IMR-90 (cell line): ENCODE measurements around the gene DNM2. TPM values are rescaled to one million over a fixed set of nuclear protein-coding genes. Genes with fewer than 3 reads are reported as not detected.

Source experiments
- ATAC-seq: fragments of 200-7000 bp; cut with Tn5 transposase; 2 replicates; pipeline ENCODE4 v1.9.1; 2020; ENCODE audit warnings: low read depth, mild to moderate bottlenecking, moderate library complexity
- BruUV-seq: library from RNA; stranded (reverse); fragments of 400-500 nt; replicated peaks from 2 replicates; lab custom pipeline; 2021; lab: Mats Ljungman, UMichigan
- CTCF ChIA-PET: fragments of 300-600 bp; formaldehyde crosslinking; extraction: SDS; loops from one replicate; lab custom pipeline; 2021; ENCODE audit warnings: antibody characterized with exemption; lab: Yijun Ruan, JAX
- POLR2A ChIA-PET: fragments of 300-600 bp; sonication (Branson Sonifier 250); formaldehyde crosslinking; loops from one replicate; lab custom pipeline; 2022; ENCODE audit warnings: antibody characterized with exemption; ENCODE audit not compliant: unreplicated experiment; lab: Charles Lee
- DNase-seq: peaks from one replicate; pipeline ENCODE4 v3.0.0; 2013
- H2AFZ ChIP-seq: replicated peaks from 2 replicates; pipeline ENCODE3; 2013; ENCODE audit warnings: low read length, mild to moderate bottlenecking; ENCODE audit not compliant: poor library complexity
- H2AK5ac ChIP-seq: 2 replicates; pipeline ENCODE4 v1.6.1; 2013; ENCODE audit warnings: low read depth, low read length, inconsistent platforms
- H2AK9ac ChIP-seq: replicated peaks from 2 replicates; pipeline ENCODE3; 2013; ENCODE audit warnings: mild to moderate bottlenecking, low read depth, low read length, moderate library complexity; ENCODE audit not compliant: poor library complexity
- H2BK120ac ChIP-seq: 2 replicates; pipeline ENCODE4 v1.6.1; 2013; ENCODE audit warnings: low read depth, low read length, inconsistent platforms
- H2BK15ac ChIP-seq: 3 replicates; pipeline ENCODE4 v1.6.1; 2013; ENCODE audit warnings: low read depth, low read length, inconsistent platforms
- H2BK20ac ChIP-seq: 2 replicates; pipeline ENCODE4 v1.6.1; 2013; ENCODE audit warnings: low read depth, mild to moderate bottlenecking, inconsistent platforms, low read length, moderate library complexity
- H2BK5ac ChIP-seq: 2 replicates; pipeline ENCODE4 v1.6.1; 2013; ENCODE audit warnings: mild to moderate bottlenecking, low read depth, low read length, inconsistent platforms; ENCODE audit not compliant: poor library complexity, severe bottlenecking
- H3K14ac ChIP-seq: replicated peaks from 2 replicates; pipeline ENCODE4 v1.6.1; 2013; ENCODE audit warnings: low read depth, low read length, inconsistent platforms
- H3K18ac ChIP-seq: 2 replicates; pipeline ENCODE4 v1.6.1; 2013; ENCODE audit warnings: low read depth, low read length, control low read depth
- H3K23ac ChIP-seq: 2 replicates; pipeline ENCODE4 v1.6.1; 2013; ENCODE audit warnings: low read depth, low read length, inconsistent platforms
- H3K27ac ChIP-seq: 2 replicates; pipeline ENCODE4 v1.5.1; 2013; ENCODE audit warnings: mild to moderate bottlenecking, control low read depth, low read length; ENCODE audit not compliant: insufficient read depth
- H3K27me3 ChIP-seq: 2 replicates; pipeline ENCODE4 v1.6.1; 2013; ENCODE audit warnings: low read length; ENCODE audit not compliant: control insufficient read depth, insufficient read depth
- H3K36me3 ChIP-seq: 2 replicates; pipeline ENCODE4 v1.6.1; 2013; ENCODE audit warnings: low read length, mixed read lengths; ENCODE audit not compliant: control insufficient read depth, insufficient read depth
- H3K4ac ChIP-seq: 2 replicates; pipeline ENCODE4 v1.6.1; 2013; ENCODE audit warnings: low read depth, low read length, inconsistent platforms
- H3K4me1 ChIP-seq: 2 replicates; pipeline ENCODE4 v1.6.1; 2013; ENCODE audit warnings: low read length, mixed read lengths; ENCODE audit not compliant: control insufficient read depth, insufficient read depth
- H3K4me2 ChIP-seq: 2 replicates; pipeline ENCODE4 v1.6.1; 2013; ENCODE audit warnings: low read depth, mild to moderate bottlenecking, control low read depth, low read length, moderate library complexity
- H3K4me3 ChIP-seq: 2 replicates; pipeline ENCODE4 v1.5.1; 2013; ENCODE audit warnings: low read depth, mild to moderate bottlenecking, control low read depth, low read length, moderate library complexity; ENCODE audit not compliant: insufficient read depth
- H3K56ac ChIP-seq: 2 replicates; pipeline ENCODE4 v1.6.1; 2013; ENCODE audit warnings: low read length, inconsistent platforms; ENCODE audit not compliant: insufficient read depth; ENCODE audit errors: extremely low read depth
- H3K79me1 ChIP-seq, 2 experiments: 2 replicates each; pipeline ENCODE4 v1.6.1; 2013; ENCODE audit warnings: low read length in 2 of 2, inconsistent platforms in 1 of 2, low read depth in 1 of 2
- H3K9ac ChIP-seq: 2 replicates; pipeline ENCODE4 v1.6.1; 2013; ENCODE audit warnings: low read depth, low read length, control low read depth
- H3K9me1 ChIP-seq: 2 replicates; pipeline ENCODE4 v1.6.1; 2013; ENCODE audit warnings: low read length, inconsistent platforms; ENCODE audit not compliant: insufficient read depth
- H3K9me3 ChIP-seq: 2 replicates; pipeline ENCODE4 v1.6.1; 2013; ENCODE audit warnings: low read length; ENCODE audit not compliant: control insufficient read depth, insufficient read depth
- H4K20me1 ChIP-seq: 2 replicates; pipeline ENCODE4 v1.6.1; 2013; ENCODE audit warnings: low read length, inconsistent platforms; ENCODE audit not compliant: insufficient read depth
- H4K5ac ChIP-seq: 2 replicates; pipeline ENCODE4 v1.6.1; 2013; ENCODE audit warnings: mild to moderate bottlenecking, low read depth, low read length, control low read depth
- H4K8ac ChIP-seq, 2 experiments: 2 replicates each; pipeline ENCODE4 v1.6.1; 2013; ENCODE audit warnings: low read depth in 2 of 2, low read length in 2 of 2, control low read depth in 1 of 2, inconsistent platforms in 1 of 2
- H4K91ac ChIP-seq: 2 replicates; pipeline ENCODE4 v1.6.1; 2013; ENCODE audit warnings: low read depth, low read length, inconsistent platforms; ENCODE audit not compliant: insufficient read depth
- BHLHE40 ChIP-seq: fragments of 150-350 bp; IDR thresholded peaks from 2 replicates; pipeline ENCODE4 v1.6.1; 2016; ENCODE audit warnings: mild to moderate bottlenecking, low read depth, low read length
- CEBPB ChIP-seq: IDR thresholded peaks from 2 replicates; pipeline ENCODE4 v1.6.1; 2012; ENCODE audit warnings: low read depth, low read length, improper control_type of control experiment
- MAFK ChIP-seq: IDR thresholded peaks from 2 replicates; pipeline ENCODE4 v1.6.1; 2012; ENCODE audit warnings: low read depth, low read length, improper control_type of control experiment
- RAD21 ChIP-seq: IDR thresholded peaks from 2 replicates; pipeline ENCODE4 v1.6.1; 2012; ENCODE audit warnings: low read length, improper control_type of control experiment
- RFX5 ChIP-seq: IDR thresholded peaks from 2 replicates; pipeline ENCODE4 v1.8.0; 2012; ENCODE audit warnings: low read depth, mild to moderate bottlenecking, low read length, moderate library complexity
- WGBS, 2 experiments: methylation state at CpG; one replicate each; pipeline versions ENCODE4 v1.1.5 to v1.1.7; 2013; ENCODE audit warnings: missing lambda C conversion rate in 2 of 2; ENCODE audit not compliant: insufficient read length in 1 of 2; ENCODE audit errors: extremely low coverage in 2 of 2; 5-methylcytosine and 5-hydroxymethylcytosine counted together
- dilution Hi-C: fragments of 300-500 bp; cut with HindIII; formaldehyde crosslinking; loops from one replicate; pipeline ENCODE4 v1.14.3; 2018; ENCODE audit warnings: low sequenced_read_pairs; ENCODE audit not compliant: unreplicated experiment
- in situ Hi-C: fragments of 300-500 bp; cut with MboI; formaldehyde crosslinking; loops from 3 replicates; pipeline ENCODE4 v1.14.3; 2019; ENCODE audit warnings: low sequenced_read_pairs, inconsistent platforms, mixed read lengths
- intact Hi-C: fragments of 100-400 bp; cut with micrococcal nuclease; formaldehyde crosslinking; loops from 2 replicates; pipeline ENCODE4 v1.10.0; 2022
- polyA plus RNA-seq, 3 experiments: library from polyadenylated mRNA; depleted of rRNA; stranded (reverse); fragments of >200 nt; gene quantifications; 2 replicates each; pipeline ENCODE4 v1.2.3, GENCODE V29; 2012; ENCODE audit warnings: low replicate concordance in 1 of 3
- total RNA-seq: library from RNA; depleted of rRNA; stranded (reverse); fragments of >200 nt; gene quantifications from 2 replicates; pipeline ENCODE4 v1.2.3, GENCODE V29; 2012

DNM2 gene
- total and polyA plus RNA-seq, 2 of the 4 experiments (the other 2 are of a cell fraction) = 55.6 to 74.2 TPM

DNA sequence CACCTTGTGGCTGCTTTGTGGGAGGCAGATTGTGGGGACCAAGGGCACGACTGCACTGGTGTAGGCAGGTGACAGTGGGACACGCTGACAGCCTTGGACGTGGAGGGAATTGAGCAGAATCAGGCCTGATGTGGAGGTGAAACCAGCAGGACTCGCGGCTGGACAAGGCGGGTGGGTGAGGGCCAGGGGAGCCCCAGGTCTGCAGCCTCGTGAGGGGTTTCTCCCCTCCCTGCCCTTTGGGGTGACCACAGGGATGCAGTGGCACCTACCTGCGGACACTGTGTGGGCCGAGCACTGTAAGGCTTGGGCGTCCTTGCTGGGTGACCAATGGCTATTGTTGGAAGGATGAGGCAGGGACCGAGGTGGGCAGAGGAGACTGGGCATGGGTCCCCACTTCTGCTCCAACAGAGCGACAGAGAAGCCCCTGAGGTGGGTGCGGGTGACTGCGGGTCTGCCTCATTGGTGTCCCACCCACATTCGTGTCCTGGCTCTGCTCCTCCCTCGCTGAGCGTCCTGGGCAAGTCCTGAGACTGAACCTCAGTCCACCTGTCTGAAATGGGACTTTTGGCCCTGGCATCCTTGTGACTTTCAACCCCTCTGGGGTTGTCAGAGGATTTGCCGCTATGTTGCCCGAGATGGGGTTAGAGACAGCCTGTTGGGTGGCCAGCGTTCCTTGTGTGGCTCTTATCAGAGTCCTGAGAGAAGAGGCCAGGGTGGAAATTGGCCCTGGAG lies 30.5 kb downstream of the DNM2 start:
- Histone ChIP-seq H2BK5ac (no peak overlapping the region), H2BK20ac (no peak overlapping the region), H2BK15ac (no peak overlapping the region), H3K27me3 (no peaks in the 10 kb centered on the region), H3K9me3 (no peaks in the 10 kb centered on the region), H4K5ac (no peak overlapping the region), H3K27ac (no peak overlapping the region), H2AK5ac (0 out of 2 replicates have a peak overlapping the region, but pooled peaks have one; percentile 46), H3K14ac (no peak overlapping the region), H2BK120ac (no peak overlapping the region), H3K18ac (no peak overlapping the region), H3K9ac (no peak overlapping the region), H4K8ac (no peak overlapping the region), H2AK9ac (peak overlapping the region; percentile 89), H4K20me1 (peaks cover 86% of the 10 kb centered on the region), H4K91ac (no peak overlapping the region), H3K36me3 (no peaks in the 10 kb centered on the region), H3K79me1 (peaks cover 13 to 89% of the 10 kb centered on the region in 2 experiments; a peak in 3 of 4 replicates), H3K4me3 (no peak overlapping the region), H3K56ac (no peak overlapping the region), H3K4me2 (no peak overlapping the region), H3K23ac (no peak overlapping the region), H2AFZ (no peak overlapping the region), H3K4ac (no peak overlapping the region), H3K9me1 (peaks cover 34% of the 10 kb centered on the region), H3K4me1 (peaks cover 15% of the 10 kb centered on the region)
- in situ Hi-C loops = no loop called here
- ChIA-PET POLR2A (no interaction called here), CTCF (no interaction called here)
- BruUV-seq = no TSS peak
- ATAC-seq = no peak
- dilution Hi-C loops = no loop called here
- TF ChIP-seq CEBPB (no peak), MAFK (no peak), RAD21 (no peak), BHLHE40 (no peak), RFX5 (no peak)
- intact Hi-C loops = no loop called here
- DNase-seq = no peak
- 87% methylated on average over 9 of the region's 20 CpGs; no CpG with 5 or more reads in 1 of the 2 experiments for WGBS, 2 experiments
